ENCODE data around the gene SSTR4.

The SSTR4 gene

DNA sequence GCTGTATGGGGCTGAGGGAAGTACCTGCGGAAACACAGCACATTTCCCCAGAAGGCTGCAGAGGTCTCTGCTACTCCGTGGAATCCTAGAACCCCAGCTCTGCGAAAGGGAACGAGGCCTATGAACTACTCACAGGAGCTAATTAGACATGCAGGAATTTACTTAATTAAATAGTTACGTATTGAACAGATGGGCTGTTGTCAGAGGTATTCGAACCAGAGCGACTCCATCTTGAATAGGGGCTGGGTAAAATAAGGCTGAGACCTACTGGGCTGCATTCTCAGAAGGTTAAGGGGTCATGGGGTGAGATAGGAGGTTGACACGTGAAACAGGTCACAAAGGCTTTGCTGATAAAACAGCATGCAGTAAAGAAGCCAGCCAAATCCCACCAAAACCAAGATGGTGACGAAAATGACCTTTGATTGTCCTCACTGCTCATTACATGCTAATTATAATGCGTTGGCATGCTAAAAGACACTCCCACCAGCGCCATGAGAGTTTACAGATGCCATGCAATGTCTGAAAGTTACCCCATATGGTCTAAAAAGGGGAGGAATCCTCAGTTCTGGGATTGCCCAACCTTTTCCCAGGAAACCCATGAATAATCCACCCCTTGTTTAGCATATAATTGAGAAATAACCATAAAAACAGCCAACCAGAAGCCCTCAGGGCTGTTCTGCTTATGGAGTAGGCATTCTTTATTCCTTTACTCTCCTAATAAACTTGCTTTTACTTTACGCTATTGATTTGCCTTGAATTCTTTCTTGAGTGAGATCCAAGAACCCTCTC, 14.7 kb upstream of the SSTR4 start:
- TF ChIP-seq TAF1 (IDR thresholded peaks at IDR 0.05; ENCODE audit: borderline replicate concordance, insufficient read depth, low read length) (no peak), POLR2AphosphoS5 (IDR thresholded peaks at IDR 0.05; ENCODE audit: low read depth, low read length) (no peak), REST (IDR thresholded peaks at IDR 0.05; ENCODE audit: insufficient read depth in 1 of 2, low read depth in 2 of 2, low read length in 2 of 2) (no peak), SIN3A (IDR thresholded peaks at IDR 0.05; ENCODE audit: borderline replicate concordance, insufficient read depth, low read length) (no peak), FOXP2 (optimal IDR thresholded peaks at IDR 0.05; ENCODE audit: borderline replicate concordance, extremely low read depth, extremely low read length, insufficient read depth) (no peak)

DNA sequence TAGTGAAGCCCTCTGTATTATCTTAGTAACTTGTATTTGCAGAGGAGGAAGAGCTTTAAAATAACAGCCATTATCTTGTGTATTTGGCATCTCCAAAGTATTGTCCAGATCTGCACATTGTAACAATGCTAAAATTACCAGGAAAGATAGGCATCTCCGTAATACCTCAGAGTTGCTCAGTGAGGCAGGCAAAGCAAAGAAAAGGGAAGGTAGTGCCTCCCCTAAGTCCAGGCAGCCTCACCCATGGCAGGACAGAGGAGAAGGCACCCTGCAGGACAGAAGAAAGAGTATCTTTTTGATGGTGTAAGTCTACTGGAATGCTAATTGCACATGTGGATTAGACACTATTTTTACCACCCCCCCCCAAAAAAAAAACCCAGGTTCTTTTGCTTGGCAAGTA, 13.6 kb upstream of the SSTR4 start:
- TF ChIP-seq REST (IDR thresholded peaks at IDR 0.05; ENCODE audit: insufficient read depth in 1 of 2, low read depth in 2 of 2, low read length in 2 of 2) (no peak), POLR2AphosphoS5 (IDR thresholded peaks at IDR 0.05; ENCODE audit: low read depth, low read length) (no peak), TAF1 (IDR thresholded peaks at IDR 0.05; ENCODE audit: borderline replicate concordance, insufficient read depth, low read length) (no peak), FOXP2 (optimal IDR thresholded peaks at IDR 0.05; ENCODE audit: borderline replicate concordance, extremely low read depth, extremely low read length, insufficient read depth) (no peak), SIN3A (IDR thresholded peaks at IDR 0.05; ENCODE audit: borderline replicate concordance, insufficient read depth, low read length) (no peak)

DNA sequence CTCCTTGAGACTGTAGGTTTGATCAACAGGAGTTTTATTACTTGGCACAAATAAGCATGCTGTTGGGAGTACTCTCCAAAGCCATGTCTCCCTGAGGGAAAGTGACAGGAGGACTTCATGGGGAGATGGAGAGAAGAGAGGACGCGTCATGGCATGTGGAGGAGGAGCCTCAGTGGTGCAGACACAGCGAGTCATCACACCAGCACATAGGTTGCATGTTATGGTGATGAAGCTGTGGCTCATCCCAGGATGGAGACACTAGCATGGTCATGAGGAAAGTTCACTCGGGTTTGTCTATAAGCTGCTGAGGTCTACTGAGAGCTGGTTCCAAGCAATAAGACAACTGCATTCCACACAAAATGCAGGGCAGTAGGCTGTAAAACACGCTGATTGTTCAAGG, 13.2 kb upstream of the SSTR4 start:
- no peak for TF ChIP-seq POLR2AphosphoS5 (IDR thresholded peaks at IDR 0.05; ENCODE audit: low read depth, low read length)
- no peak for TF ChIP-seq TAF1 (IDR thresholded peaks at IDR 0.05; ENCODE audit: borderline replicate concordance, insufficient read depth, low read length)
- no peak for TF ChIP-seq FOXP2 (optimal IDR thresholded peaks at IDR 0.05; ENCODE audit: borderline replicate concordance, extremely low read depth, extremely low read length, insufficient read depth)
- no peak for TF ChIP-seq REST (IDR thresholded peaks at IDR 0.05; ENCODE audit: insufficient read depth in 1 of 2, low read depth in 2 of 2, low read length in 2 of 2)
- no peak for TF ChIP-seq SIN3A (IDR thresholded peaks at IDR 0.05; ENCODE audit: borderline replicate concordance, insufficient read depth, low read length)

- TF ChIP-seq FOXP2 (optimal IDR thresholded peaks at IDR 0.05; ENCODE audit: borderline replicate concordance, extremely low read depth, extremely low read length, insufficient read depth), result no peak
- TF ChIP-seq SIN3A (IDR thresholded peaks at IDR 0.05; ENCODE audit: borderline replicate concordance, insufficient read depth, low read length), result no peak
- TF ChIP-seq REST (IDR thresholded peaks at IDR 0.05; ENCODE audit: insufficient read depth in 1 of 2, low read depth in 2 of 2, low read length in 2 of 2), result no peak
- no peak for TF ChIP-seq TAF1 (IDR thresholded peaks at IDR 0.05; ENCODE audit: borderline replicate concordance, insufficient read depth, low read length)
- no peak for TF ChIP-seq POLR2AphosphoS5 (IDR thresholded peaks at IDR 0.05; ENCODE audit: low read depth, low read length)
Measured at GRCh38 chr20:23022849-23023248, 12.3 kb upstream of the SSTR4 start.
